ENCODE results near the gene UAP1.

UAP1 gene

DNA sequence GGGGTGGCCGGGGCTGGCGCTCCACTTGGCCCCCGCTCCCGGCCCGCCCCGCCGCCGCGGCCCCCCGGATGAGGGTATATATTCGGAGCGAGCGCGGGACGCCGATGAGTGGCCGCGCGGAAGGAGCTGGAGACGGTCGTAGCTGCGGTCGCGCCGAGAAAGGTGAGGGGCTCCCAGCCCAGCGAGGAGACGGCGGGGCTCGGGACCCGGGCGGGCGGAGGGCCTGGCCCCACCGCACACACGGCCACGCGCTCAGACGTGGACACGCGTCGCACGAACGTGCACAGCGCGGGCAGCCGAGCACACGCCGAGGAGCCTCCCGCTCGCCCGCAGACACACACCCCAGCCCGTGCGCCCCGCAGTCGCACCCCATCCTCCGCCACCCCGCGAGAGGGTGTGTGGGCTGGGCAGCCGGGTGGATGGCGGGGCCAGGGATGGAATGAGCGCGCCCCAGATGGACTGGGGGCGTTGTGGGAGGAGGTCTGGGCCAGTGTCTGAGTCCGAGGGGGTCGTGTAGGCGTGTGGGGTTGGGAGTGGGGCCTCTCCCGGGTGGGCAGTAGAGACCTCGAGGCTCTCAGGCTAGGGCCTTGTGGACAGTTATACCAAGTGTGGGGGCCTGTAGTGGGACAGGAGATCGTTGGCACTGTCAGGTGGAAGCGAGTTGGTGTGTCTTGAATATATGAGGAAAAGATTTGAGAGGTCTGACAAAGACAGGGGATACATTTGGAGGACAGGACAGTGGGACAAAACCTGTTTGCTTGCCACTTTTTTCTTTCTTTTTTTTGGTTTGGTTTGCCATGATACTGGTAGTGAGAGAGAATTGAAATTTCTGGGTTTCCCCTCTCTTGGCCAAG is at the start of gene UAP1:
Gene UAP1 (plus strand): TSS at position 107 of the 854 bp plus-strand sequence. CDS start 4,347 bp downstream, outside the sequence.
- no peak for DNase-seq (ENCODE audit: low read depth)

DNA sequence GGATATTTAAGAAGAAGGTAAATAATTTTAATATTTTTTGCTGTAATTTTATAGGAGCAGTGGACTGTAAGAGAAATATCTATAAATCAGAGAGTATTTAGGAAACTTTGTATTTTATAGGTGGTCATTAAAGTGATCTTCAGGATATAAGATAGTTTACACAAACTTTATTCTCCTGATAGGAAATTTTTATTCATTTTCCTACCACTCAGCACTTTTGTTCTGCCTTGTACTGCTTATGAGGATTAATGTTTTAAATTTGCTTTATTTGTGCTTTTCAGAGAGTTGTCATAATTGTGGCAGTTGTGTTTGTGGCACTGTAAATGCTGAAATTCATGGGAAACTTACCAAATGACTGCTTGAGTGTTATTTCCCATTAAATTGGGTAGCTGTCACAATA is 34.2 kb upstream of the UAP1 start:
- DNase-seq (ENCODE audit: low read depth): no peak

GRCh38 chr1:162530307-162530987 is 31.1 kb upstream of the UAP1 start:
- no peak for DNase-seq (ENCODE audit: low read depth)

DNA sequence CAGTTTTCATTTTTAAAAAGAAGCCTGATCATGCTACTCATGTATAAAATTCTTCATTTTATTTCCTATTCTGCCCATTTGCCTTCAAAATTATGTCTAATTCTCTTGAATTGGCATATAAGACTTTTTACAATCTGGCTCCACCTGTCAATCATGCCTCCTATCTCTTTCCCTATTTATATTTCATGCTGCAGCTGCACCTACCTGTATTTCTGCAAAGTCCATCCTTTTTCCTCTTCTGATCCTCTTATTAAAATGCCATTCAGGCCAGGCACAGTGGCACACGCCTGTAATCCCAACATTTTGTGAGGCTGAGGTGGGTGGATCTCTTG is 30.6 kb upstream of the UAP1 start:
- no peak for DNase-seq (ENCODE audit: low read depth)

GRCh38 chr1:162535501-162535900 is 26.0 kb upstream of the UAP1 start:
- no peak for DNase-seq (ENCODE audit: low read depth)

GRCh38 chr1:162536511-162536910 is 25.0 kb upstream of the UAP1 start:
- peak; percentile 29 for DNase-seq (ENCODE audit: low read depth)

GRCh38 chr1:162537216-162537615 is 24.3 kb upstream of the UAP1 start:
- no peak for DNase-seq (ENCODE audit: low read depth)

GRCh38 chr1:162538815-162539431 is 22.6 kb upstream of the UAP1 start:
- DNase-seq (ENCODE audit: low read depth): peak; percentile 73

DNA sequence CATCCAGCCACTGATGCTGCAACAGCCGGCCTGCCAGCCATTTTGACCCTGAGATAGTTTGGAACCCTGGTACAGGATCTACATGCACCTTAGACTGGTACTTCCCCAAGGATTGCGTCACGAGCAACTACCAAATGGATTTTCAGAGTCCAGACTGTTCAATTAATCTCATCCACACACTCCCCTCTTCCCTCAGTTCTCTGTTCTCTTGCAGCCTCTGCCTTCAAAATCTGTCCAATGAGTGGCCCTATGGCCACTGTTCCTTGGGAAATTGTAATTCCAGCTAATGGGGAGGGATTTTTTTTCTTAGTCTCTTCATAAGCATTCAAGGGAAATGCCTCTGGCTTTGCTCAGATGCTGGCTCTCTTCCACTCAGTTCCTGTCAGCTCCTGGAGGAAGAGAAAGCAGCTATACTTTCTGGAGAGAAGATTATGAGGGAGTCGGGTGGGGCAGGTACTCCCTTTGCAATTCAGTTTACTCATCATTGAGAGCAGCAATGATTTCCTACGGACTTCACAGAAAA is 19.8 kb upstream of the UAP1 start:
- DNase-seq (ENCODE audit: low read depth): peak; percentile 96

DNA sequence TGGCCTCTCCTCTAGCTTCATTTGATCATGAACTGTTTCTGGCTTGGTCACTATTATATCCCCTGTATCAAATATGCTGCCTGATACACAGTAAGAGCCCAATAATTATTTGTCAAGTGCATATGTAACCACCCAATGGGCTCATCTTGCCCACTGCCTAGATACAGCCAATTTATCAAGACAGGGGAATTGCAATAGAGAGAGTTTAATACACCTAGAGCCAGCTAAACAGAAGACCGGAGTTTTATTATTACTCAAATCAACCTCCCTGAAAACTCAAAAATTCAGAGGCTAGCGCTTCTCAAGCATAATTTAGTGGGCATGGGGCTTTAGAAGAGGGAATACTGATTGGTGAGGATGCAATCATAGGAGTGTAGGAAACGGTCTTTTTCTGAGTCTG is 18.3 kb upstream of the UAP1 start:
- no peak for DNase-seq (ENCODE audit: low read depth)

- peak; percentile 73 for DNase-seq (ENCODE audit: low read depth)
Measured at GRCh38 chr1:162548170-162548569, 13.4 kb upstream of the UAP1 start.

DNA sequence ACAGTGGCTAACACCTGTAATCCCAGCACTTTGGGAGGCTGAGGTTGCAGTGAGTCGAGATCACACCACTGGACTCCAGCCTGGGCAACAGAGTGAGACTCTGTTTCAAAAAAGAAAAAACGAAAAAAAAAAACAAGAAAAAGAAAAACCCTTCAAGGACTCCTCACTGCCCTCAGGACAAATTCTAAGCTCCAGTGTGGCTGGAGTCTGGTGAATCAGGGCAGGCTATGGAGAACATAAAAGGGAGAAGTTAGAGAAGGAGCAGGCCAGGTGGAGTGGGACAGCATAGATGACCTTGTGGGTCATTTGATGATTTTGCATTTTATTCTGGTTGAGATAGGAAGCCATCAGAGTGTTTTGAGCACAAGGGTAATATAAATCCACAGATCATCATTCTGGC is 12.5 kb upstream of the UAP1 start:
- no peak for DNase-seq (ENCODE audit: low read depth)

- DNase-seq (ENCODE audit: low read depth): no peak
Measured at GRCh38 chr1:162550925-162551324, 10.6 kb upstream of the UAP1 start.

GRCh38 chr1:162551969-162552683 is 9.4 kb upstream of the UAP1 start:
- DNase-seq (ENCODE audit: low read depth): peak; percentile 17

DNA sequence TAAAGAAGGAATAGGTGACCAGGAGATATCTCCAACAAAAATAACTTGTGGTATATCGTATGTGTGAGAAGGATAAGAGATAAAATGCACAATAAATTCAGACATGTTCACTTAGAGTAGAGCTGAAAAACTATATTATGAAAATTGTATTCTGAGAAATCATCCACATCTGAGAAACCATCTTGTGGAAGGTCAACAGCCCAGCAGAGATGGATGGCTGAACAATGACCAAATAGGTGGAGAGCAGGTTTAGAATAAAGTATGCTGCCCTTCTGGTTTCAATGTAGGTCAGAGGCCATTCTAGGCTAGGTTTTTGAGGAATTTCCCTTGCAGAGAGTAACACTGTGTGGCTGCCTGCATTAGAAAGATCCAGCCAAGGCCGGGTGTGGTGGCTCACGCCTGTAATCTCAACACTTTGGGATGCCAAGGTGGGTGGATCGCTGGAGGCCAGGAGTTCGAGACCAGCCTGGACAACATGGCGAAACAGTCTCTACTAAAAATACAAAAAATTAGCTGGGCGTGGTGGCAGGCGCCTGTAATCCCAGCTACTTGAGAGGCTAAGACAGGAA is 8.8 kb upstream of the UAP1 start:
- no peak for DNase-seq (ENCODE audit: low read depth)

- peak; percentile 49 for DNase-seq (ENCODE audit: low read depth)
Measured at GRCh38 chr1:162554258-162554657, 7.3 kb upstream of the UAP1 start.

GRCh38 chr1:162557536-162557935 is 4.0 kb upstream of the UAP1 start:
- no peak for DNase-seq (ENCODE audit: low read depth)

GRCh38 chr1:162560303-162561036 is 1.1 kb upstream of the UAP1 start:
- DNase-seq (ENCODE audit: low read depth): no peak

DNA sequence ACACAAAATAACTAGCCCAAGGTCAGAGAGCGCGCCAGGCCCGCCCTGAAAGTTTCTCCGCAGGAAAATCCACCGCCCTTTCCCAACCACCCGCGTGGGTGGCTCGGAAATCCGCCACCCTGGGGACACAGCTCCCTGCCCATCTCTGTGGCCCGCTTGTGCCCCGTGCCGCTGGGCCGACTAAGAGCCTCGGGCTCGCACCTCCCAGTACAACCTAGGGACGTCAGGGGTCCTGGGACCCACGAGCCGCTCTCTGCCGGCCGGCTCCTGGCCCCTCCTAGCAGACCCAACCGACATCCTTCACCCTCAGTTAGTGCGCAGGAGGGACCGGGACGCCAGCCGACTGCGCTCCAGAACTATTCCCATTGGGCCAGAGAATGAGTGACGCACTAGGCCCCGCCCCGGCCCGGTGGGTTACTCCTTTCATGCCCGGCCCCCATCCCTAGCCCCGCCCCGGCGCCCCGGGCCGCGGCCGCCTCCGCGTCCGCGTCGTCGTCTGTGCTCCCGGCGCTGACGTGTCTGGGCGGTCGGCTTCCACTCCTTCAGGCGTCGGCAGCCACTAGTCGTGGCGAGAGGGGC is 396 bp upstream of the UAP1 start:
- peak; percentile 96 for DNase-seq (ENCODE audit: low read depth)

DNA sequence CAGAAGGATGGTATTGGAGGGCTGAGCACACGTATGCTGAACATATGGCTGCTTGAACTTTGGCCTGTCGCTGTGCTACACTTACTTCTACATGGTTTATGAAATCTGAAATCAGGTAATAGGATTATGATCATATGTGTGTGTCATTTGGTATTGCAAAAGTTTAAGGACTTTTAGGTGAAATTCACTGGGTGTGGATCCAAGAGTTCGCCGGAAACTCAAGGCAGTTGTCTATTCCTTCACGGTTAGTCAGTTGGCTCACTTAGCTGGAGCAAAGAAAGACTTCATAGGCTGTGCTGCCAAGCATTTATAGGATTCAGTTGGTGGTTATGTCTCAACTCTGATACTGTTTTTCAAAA is 927 bp downstream of the UAP1 start:
- peak; percentile 46 for DNase-seq (ENCODE audit: low read depth)

DNA sequence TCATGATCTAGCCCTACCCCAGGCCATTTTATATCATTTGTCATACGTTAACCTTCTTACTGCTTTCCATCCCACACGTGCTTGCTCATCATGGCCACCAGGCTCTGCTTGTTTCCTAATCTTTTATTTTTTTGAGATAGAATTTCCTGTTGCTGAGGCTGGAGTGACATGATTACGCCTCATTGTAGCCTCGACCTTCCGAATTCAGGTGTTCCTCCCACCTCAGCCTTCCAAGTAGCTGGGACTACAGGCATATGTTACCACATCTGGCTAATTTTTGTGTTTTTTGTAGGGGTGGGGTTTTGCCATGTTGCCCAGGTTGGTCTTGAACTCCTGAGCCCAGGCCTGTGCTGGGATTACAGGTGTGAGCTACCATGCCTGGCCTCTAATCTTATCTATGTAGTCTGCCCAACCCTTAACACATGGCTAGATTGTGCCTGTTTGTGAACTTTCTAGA is 3.3 kb downstream of the UAP1 start:
- no peak for DNase-seq (ENCODE audit: low read depth)
